Right lobe of liver (tissue), 4 donors: ENCODE measurements around the gene CSNK1A1.

Experiments
- CTCF ChIP-seq, 4 donors: fragments of 200-600 bp in 3 of 4; fragments of 450-650 bp in 1 of 4; IDR thresholded peaks; one replicate each; pipeline versions ENCODE4 v1.5.1 to v1.8.0; 2016 to 2022; ENCODE audit warnings: antibody characterized with exemption in 4 of 4, mild to moderate bottlenecking in 2 of 4
- POLR2A ChIP-seq: fragments of 450-650 bp; IDR thresholded peaks from one replicate; pipeline ENCODE4 v1.6.1; 2017; ENCODE audit warnings: antibody characterized with exemption, mild to moderate bottlenecking
- donor health status: DM: no; HTN: no; CAD: no.
- donor health status: DM: no; HTN: no; CAD: no.
- donor health status: DM: no; HTN: yes; CAD: no.

DNA sequence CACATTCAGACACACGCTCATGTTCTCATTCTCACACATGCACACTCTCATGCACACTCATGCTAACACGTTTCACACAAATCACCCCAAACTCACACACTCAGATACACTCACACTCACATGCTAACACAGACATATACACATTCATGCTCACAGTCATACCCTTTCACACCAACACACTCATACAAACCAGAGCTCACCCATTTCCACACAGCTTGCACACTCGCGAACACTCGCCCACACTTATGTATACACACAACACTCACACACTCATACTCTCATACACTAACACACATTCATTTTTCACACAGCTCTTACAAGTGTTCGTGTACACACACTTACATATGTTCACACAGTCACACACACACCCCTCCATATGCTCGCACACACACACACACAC lies 108.0 kb downstream of the CSNK1A1 start:
- TF ChIP-seq POLR2A: no peak
- TF ChIP-seq CTCF (IDR thresholded peaks at IDR 0.05): no peak
